GM19395 (cell line): Measurements from ENCODE around the gene MACF1.

Experiments used
- ATAC-seq: cut with Tn5 transposase; IDR thresholded peaks from one replicate; pipeline ENCODE4 v1.9.1; 2021; ENCODE audit warnings: mild to moderate bottlenecking, moderate library complexity; ENCODE audit not compliant: unreplicated experiment

MACF1 gene

GRCh38 chr1:39385067-39385988 lies 180.8 kb downstream of the MACF1 start:
- ATAC-seq, result no peak

DNA sequence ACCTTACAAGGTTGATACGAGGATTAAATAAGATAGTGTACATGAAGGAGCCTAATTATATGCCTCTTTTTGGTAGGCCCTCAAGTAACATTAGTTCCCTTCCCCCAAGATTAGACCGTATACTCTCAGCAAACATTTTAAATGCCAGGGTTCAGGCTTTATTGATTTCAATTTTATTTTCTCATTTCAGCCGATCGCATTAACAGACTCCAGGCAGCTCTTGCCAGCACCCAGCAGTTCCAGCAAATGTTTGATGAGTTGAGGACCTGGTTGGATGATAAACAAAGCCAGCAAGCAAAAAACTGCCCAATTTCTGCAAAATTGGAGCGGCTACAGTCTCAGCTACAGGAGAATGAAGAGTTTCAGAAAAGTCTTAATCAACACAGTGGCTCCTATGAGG lies 182.5 kb downstream of the MACF1 start:
- ATAC-seq, result no peak

GRCh38 chr1:39387452-39387851 lies 183.0 kb downstream of the MACF1 start:
- no peak for ATAC-seq

DNA sequence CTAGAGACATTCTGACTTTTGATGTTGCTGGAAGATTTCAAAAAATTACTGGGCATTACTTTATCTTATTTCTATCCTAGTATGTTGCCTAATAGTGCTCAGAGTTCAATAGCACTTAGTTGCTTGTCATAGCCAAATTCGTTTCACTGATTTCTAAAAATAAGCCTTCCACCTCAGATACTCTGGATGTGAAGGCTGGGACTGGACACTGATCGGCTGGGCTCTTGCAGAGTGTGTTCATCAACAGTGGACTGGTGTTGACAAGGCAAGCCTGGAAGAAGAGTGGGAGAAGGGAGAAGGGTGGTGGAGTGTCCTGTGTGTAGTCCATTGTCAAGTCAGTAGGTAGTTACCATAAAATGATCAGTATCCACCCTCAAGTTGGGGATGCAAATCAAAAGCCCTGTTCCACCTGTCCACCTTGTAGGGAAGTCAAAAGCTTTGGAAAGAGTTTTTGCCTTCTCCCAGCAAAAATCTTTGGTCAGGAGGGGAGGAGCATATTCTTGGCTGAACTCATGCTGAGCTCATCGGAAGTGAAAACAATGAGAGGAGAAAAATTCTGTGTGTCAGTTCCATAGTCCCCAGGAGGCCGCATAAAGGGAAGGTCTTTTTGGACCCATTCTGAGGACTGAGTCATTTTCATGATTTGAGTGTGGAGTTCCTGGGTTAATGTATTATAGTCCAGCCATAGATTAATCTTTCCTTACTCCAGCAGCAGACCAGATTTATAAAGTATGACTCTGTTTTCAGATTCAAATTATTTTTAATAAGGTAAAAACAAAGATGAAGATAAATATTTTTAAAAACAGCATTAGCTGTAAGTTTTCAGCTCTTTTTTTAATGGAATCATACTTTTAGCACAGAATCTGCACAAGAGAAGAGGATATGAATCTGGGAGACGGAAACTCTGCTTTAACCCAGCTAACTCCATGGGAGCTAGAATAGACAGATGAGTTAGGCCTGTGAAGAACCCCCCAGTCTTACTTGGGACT lies 187.5 kb downstream of the MACF1 start:
- no peak for ATAC-seq

GRCh38 chr1:39392851-39393573 lies 188.5 kb downstream of the MACF1 start:
- no peak for ATAC-seq

DNA sequence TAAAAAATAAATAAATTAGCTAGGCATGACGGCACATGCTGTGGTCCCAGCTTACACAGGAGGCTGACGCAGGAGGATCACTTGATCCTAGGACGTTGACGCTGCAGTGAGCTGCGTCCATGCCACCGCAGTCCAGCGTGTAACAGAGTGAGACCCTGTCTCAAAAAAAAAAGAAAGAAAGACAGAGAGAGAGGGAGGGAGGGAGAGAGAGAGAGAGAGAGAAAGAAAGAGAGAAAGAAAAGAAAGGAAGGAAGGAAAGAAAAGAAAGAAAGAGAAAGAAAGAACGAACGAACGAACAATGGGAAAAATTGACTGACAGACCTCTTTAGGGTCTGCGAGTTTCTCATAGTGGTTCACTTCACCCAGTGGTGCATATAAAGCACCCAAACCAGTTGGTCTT lies 189.2 kb downstream of the MACF1 start:
- ATAC-seq, result no peak

DNA sequence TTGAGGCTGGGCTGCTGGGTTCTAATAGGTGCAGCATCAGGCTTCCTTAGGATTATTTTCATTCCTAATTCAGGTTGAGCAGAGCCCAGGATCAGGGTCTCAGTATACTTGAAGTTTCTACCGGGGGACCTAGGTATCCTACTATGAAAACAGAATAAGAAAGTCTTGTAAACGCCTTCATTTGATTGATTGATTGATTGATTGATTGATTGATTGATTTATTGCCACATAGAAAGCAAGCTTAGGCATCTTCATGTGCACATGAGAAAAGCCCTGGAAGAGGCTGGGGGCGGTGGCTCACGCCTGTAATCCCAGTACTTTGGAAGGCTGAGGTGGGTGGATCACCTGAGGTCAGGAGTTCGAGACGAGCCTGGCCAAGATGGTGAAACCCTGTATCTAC lies 189.6 kb downstream of the MACF1 start:
- no peak for ATAC-seq

GRCh38 chr1:39394598-39394997 lies 190.1 kb downstream of the MACF1 start:
- no peak for ATAC-seq

DNA sequence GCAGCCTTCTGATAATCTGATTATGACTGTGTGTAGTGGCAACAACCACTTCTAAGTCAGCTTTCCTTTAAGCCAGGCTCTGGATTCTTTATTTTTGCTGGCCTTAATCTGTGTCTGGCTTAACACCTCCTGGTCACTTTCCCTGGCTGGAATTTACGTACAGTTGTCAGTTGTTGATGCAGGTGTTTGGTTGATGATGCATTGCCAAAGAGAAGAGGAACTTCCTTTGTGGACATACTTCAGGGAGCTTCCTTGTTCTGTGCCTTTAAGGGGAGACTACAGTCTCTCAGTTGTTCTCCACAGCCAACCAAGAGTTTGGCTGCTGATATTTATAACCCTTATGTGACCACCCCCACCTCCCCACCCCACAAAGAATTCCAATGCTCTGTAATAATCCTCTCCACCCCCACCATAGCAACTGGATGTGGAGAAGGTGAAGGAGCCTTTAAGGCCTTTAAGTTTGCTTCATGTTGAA lies 190.9 kb downstream of the MACF1 start:
- ATAC-seq, result no peak

DNA sequence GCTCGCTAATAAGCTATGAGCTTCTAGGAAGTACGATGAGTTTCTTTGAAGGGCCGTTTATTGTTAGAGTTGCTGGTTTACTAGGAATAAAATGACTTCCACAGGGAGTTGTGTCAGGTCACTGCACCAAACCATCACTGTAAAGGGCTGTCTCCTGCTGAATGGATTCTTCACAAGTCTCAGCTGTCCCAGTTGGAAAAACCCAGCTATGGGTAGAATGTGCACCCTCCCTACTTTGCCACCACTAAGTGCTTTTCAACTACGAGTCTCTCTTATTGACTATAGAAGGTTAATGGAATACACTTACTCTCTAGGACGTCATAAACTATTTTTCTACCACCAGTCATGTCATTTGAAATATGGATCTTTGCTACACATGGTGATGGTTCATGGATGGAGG lies 192.2 kb downstream of the MACF1 start:
- no peak for ATAC-seq

- ATAC-seq, result no peak
Measured at GRCh38 chr1:39397487-39397886, 193.0 kb downstream of the MACF1 start.

GRCh38 chr1:39398278-39399021 lies 194.0 kb downstream of the MACF1 start:
- peak; percentile 43 for ATAC-seq

- no peak for ATAC-seq
Measured at GRCh38 chr1:39401106-39401505, 196.6 kb downstream of the MACF1 start.

- ATAC-seq, result no peak
Measured at GRCh38 chr1:39404876-39405275, 200.4 kb downstream of the MACF1 start.

- ATAC-seq, result no peak
Measured at GRCh38 chr1:39405358-39405757, 200.9 kb downstream of the MACF1 start.

- no peak for ATAC-seq
Measured at GRCh38 chr1:39406533-39407450, 202.3 kb downstream of the MACF1 start.

DNA sequence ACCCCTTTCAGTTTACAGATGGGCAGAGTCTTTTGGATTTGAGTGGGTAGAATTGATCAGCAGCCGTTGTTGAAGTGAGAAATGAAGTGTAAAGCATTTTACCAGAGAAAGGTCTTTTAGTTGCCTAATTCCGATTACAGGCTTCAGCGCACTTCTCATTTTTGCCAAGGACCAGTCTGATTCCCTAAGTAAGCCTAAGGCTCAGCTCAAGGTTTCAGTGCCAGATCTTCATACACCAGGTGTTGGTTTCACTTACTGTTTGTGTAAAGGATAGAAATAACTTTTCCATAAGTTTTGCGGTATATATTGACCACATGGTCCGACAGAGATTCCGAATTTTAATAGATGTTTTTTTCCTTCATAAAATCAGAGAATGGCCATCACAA lies 203.0 kb downstream of the MACF1 start:
- no peak for ATAC-seq

DNA sequence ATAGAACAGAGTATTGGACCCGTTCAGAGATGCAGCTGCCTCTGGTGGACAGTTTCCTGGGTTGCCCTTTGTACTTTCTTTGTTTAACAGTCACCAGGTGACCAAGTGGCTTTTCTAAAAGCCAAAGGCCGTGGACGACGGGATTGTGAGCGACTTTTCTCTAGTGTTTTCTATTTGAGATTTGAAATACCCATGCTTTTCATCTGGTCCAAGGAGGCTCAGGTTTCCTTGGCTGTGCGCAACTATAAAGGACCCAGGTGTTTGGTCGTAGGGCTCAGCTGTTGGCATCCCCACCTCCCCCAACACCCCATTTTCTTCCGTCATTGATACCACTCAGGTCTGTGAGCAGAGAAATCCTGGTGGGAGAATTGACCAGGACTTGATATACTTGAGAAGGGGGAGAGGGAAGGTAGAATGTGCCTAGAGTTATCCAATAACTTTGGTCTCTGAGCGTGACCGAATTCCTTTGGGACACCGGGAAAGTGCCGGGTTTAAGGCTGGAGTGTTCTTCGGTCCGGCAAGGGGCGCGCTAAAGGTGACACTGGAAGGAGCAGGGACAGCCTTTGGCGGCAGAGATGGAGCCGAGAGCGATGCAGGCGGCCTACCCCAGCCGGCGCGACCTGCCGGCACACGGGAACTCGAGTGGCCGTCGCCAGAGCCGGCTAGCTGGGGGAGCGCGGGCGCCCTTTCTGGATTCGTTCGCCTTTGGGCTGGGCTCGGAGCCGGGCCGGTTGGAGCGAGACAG lies 203.6 kb downstream of the MACF1 start:
- ATAC-seq, result no peak
